Neural progenitor cell (in vitro differentiated cells): ENCODE measurements around the gene CAPZB. TPM values are rescaled to one million over a fixed set of nuclear protein-coding genes. Genes with fewer than 3 reads are reported as not detected.

Source experiments
- DNase-seq: peaks from one replicate; pipeline ENCODE4 v3.0.0-alpha.2; 2016; ENCODE audit warnings: low spot score
- H2AFZ ChIP-seq: fragments of 200-600 bp; sonication (generic); replicated peaks from 2 replicates; pipeline ENCODE4 v1.6.1; 2016; ENCODE audit warnings: antibody characterized with exemption
- H3F3A ChIP-seq: fragments of 200-600 bp; sonication (generic); 2 replicates; pipeline ENCODE4 v1.6.1; 2016; ENCODE audit warnings: antibody characterized with exemption, low read depth
- H3K27ac ChIP-seq: fragments of 200-600 bp; sonication (generic); 2 replicates; pipeline ENCODE4 v1.5.1; 2016; ENCODE audit warnings: mild to moderate bottlenecking
- H3K27me3 ChIP-seq: fragments of 200-600 bp; sonication (generic); 2 replicates; pipeline ENCODE4 v1.6.1; 2016; ENCODE audit warnings: mild to moderate bottlenecking, moderate library complexity
- H3K36me3 ChIP-seq: fragments of 200-600 bp; sonication (generic); 2 replicates; pipeline ENCODE4 v1.5.1; 2016
- H3K4me1 ChIP-seq: fragments of 200-600 bp; sonication (generic); 2 replicates; pipeline ENCODE4 v1.6.1; 2016; ENCODE audit warnings: mixed run types
- H3K4me2 ChIP-seq: fragments of 200-600 bp; sonication (generic); 2 replicates; pipeline ENCODE4 v1.6.1; 2016
- H3K4me3 ChIP-seq: fragments of 200-600 bp; sonication (generic); 2 replicates; pipeline ENCODE4 v1.5.1; 2016
- H3K79me2 ChIP-seq: fragments of 200-600 bp; sonication (generic); 2 replicates; pipeline ENCODE4 v1.6.1; 2016; ENCODE audit warnings: low read depth
- H3K9ac ChIP-seq: fragments of 200-600 bp; sonication (generic); 2 replicates; pipeline ENCODE4 v1.6.1; 2016
- H3K9me3 ChIP-seq: fragments of 200-600 bp; sonication (generic); 2 replicates; pipeline ENCODE4 v1.5.1; 2016; ENCODE audit warnings: low read depth
- H4K20me1 ChIP-seq: fragments of 200-600 bp; sonication (generic); 2 replicates; pipeline ENCODE4 v1.6.1; 2016; ENCODE audit warnings: low read depth
- H3K27ac Mint-ChIP-seq: 3 replicates; pipeline ENCODE4 v1.8.0; 2021; ENCODE audit warnings: mixed read lengths
- H3K27me3 Mint-ChIP-seq: 2 replicates; pipeline ENCODE4 v1.8.0; 2022; ENCODE audit warnings: low read depth, mild to moderate bottlenecking, inconsistent platforms, moderate library complexity, mixed read lengths; ENCODE audit not compliant: insufficient read depth
- H3K36me3 Mint-ChIP-seq: 3 replicates; pipeline ENCODE4 v1.8.0; 2021; ENCODE audit warnings: mixed read lengths
- H3K4me1 Mint-ChIP-seq: 3 replicates; pipeline ENCODE4 v1.8.0; 2021; ENCODE audit warnings: mixed read lengths
- H3K4me3 Mint-ChIP-seq: 3 replicates; pipeline ENCODE4 v1.8.0; 2021; ENCODE audit warnings: mild to moderate bottlenecking, moderate library complexity, mixed read lengths
- H3K9me3 Mint-ChIP-seq: 3 replicates; pipeline ENCODE4 v1.8.0; 2020; ENCODE audit warnings: mixed read lengths
- CTCF ChIP-seq: fragments of 200-600 bp; sonication (generic); IDR thresholded peaks from 2 replicates; pipeline ENCODE4 v1.5.1; 2017; ENCODE audit warnings: antibody characterized with exemption, mild to moderate bottlenecking
- EZH2 ChIP-seq: fragments of 200-600 bp; sonication (generic); IDR thresholded peaks from 2 replicates; pipeline ENCODE4 v1.6.1; 2017; ENCODE audit warnings: antibody characterized with exemption, mild to moderate bottlenecking, moderate library complexity
- EZH2phosphoT487 ChIP-seq: fragments of 200-600 bp; sonication (generic); IDR thresholded peaks from 2 replicates; pipeline ENCODE4 v1.6.1; 2017; ENCODE audit warnings: antibody characterized with exemption
- total RNA-seq: library from RNA; depleted of rRNA; stranded (reverse); fragments of >200 nt; gene quantifications from 2 replicates; pipeline ENCODE4 v1.2.3, GENCODE V29; 2015; ENCODE audit warnings: low replicate concordance

Gene CAPZB
- total RNA-seq, 1 donor from 2014 or later, result 134 TPM

DNA sequence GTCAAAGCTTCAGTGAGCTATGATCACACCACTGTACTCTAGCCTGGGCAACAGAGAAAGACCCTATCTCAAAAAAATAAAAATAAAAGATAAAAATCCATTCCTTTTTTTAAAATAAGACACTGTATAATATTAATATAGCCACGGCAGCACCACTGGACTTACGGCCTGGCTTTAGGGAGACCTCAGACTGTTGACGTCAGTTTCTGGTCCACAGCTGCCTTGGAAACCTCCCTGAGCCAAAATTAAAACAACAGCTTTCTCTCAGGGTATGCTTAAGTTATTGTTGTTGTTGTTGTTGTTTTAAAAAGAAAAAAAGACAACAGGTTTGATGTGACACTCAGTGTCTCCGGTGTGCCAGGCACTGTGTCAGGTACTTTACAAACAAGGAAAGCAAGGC, 42.0 kb downstream of the CAPZB start:
- H3K36me3 ChIP-seq, result no peaks in the 10 kb centered on the region
- H3K79me2 ChIP-seq, result peaks cover 97% of the 10 kb centered on the region
- no peak for DNase-seq
- peaks cover 39% of the 10 kb centered on the region for H3K4me1 ChIP-seq
- H3K4me2 ChIP-seq, result no peak overlapping the region
- no peak overlapping the region for H3K27ac Mint-ChIP-seq
- H3F3A ChIP-seq, result peaks cover 9% of the 10 kb centered on the region
- H3K9ac ChIP-seq, result no peak overlapping the region
- peaks cover 2% of the 10 kb centered on the region for H3K36me3 Mint-ChIP-seq
- H3K9me3 ChIP-seq, result no peaks in the 10 kb centered on the region
- H4K20me1 ChIP-seq, result peaks cover 80% of the 10 kb centered on the region
- H3K27me3 ChIP-seq, result no peaks in the 10 kb centered on the region
- no peak overlapping the region for H3K27ac ChIP-seq
- peaks cover 2% of the 10 kb centered on the region for H3K27me3 Mint-ChIP-seq
- H3K4me3 ChIP-seq, result no peak overlapping the region
- no peak overlapping the region for H2AFZ ChIP-seq
- H3K4me3 Mint-ChIP-seq, result no peak overlapping the region
- no peaks in the 10 kb centered on the region for H3K9me3 Mint-ChIP-seq
- peaks cover 63% of the 10 kb centered on the region for H3K4me1 Mint-ChIP-seq
- TF ChIP-seq CTCF (no peak), EZH2 (no peak), EZH2phosphoT487 (no peak)

GRCh38 chr1:19442154-19443096, 42.9 kb downstream of the CAPZB start:
- peaks cover 2% of the 10 kb centered on the region for H3K36me3 Mint-ChIP-seq
- no peak for TF ChIP-seq EZH2
- no peak for TF ChIP-seq CTCF
- TF ChIP-seq EZH2phosphoT487, result no peak
- Histone ChIP-seq H2AFZ (no peak overlapping the region), H3K27ac (no peak overlapping the region), H4K20me1 (peaks cover 80% of the 10 kb centered on the region), H3F3A (peaks cover 9% of the 10 kb centered on the region), H3K4me3 (no peak overlapping the region), H3K36me3 (no peaks in the 10 kb centered on the region), H3K79me2 (peaks cover 97% of the 10 kb centered on the region), H3K27me3 (no peaks in the 10 kb centered on the region), H3K4me2 (no peak overlapping the region), H3K4me1 (peaks cover 31% of the 10 kb centered on the region), H3K9ac (no peak overlapping the region), H3K9me3 (no peaks in the 10 kb centered on the region)
- no peaks in the 10 kb centered on the region for H3K9me3 Mint-ChIP-seq
- peaks cover 2% of the 10 kb centered on the region for H3K27me3 Mint-ChIP-seq
- no peak for DNase-seq
- no peak overlapping the region for H3K4me3 Mint-ChIP-seq
- H3K27ac Mint-ChIP-seq, result peak overlapping the region; percentile 93
- peaks cover 61% of the 10 kb centered on the region for H3K4me1 Mint-ChIP-seq

- peaks cover 99% of the 10 kb centered on the region for H3K79me2 ChIP-seq
- peaks cover 24% of the 10 kb centered on the region for H3K4me1 ChIP-seq
- no peak overlapping the region for H3K27ac ChIP-seq
These were observed 44.1 kb downstream of the CAPZB start for GRCh38 chr1:19441048-19441780.

More at GRCh38 chr1:19441048-19441780, 44.1 kb downstream of the CAPZB start:
- no peak overlapping the region for H3K4me2 ChIP-seq
- Mint-ChIP-seq H3K27ac (peak overlapping the region; percentile 44), H3K27me3 (peaks cover 2% of the 10 kb centered on the region), H3K4me1 (peaks cover 58% of the 10 kb centered on the region), H3K4me3 (no peak overlapping the region), H3K36me3 (peaks cover 3% of the 10 kb centered on the region), H3K9me3 (no peaks in the 10 kb centered on the region)
- TF ChIP-seq EZH2phosphoT487 (no peak), CTCF (no peak), EZH2 (no peak)
- no peak overlapping the region for H3K4me3 ChIP-seq
- no peaks in the 10 kb centered on the region for H3K9me3 ChIP-seq
- H3K27me3 ChIP-seq, result no peaks in the 10 kb centered on the region
- DNase-seq, result no peak
- no peaks in the 10 kb centered on the region for H3K36me3 ChIP-seq
- H4K20me1 ChIP-seq, result peaks cover 77% of the 10 kb centered on the region
- no peak overlapping the region for H2AFZ ChIP-seq
- peaks cover 2% of the 10 kb centered on the region for H3F3A ChIP-seq
- H3K9ac ChIP-seq, result no peak overlapping the region
